GM23338 (cell line): ENCODE data around the gene TATDN3. TPM values are rescaled to one million over a fixed set of nuclear protein-coding genes. Genes with fewer than 3 reads are reported as not detected.

ENCODE experiments used
- ATAC-seq: fragments of 200-7000 bp; cut with Tn5 transposase; 3 replicates; pipeline ENCODE4 v1.9.1; 2020
- DNase-seq: peaks from one replicate; pipeline ENCODE4 v3.0.0-alpha.2; 2015; ENCODE audit warnings: low spot score
- H2AFZ ChIP-seq: fragments of 200-600 bp; sonication (generic); 2 replicates; pipeline ENCODE4 v1.8.0; 2016; ENCODE audit warnings: antibody characterized with exemption, mild to moderate bottlenecking, moderate library complexity
- H3F3A ChIP-seq: fragments of 200-600 bp; sonication (generic); replicated peaks from 2 replicates; pipeline ENCODE4 v1.8.0; 2017; ENCODE audit warnings: antibody characterized with exemption, mixed run types, low read depth
- H3K27ac ChIP-seq: fragments of 200-600 bp; sonication (generic); 2 replicates; pipeline ENCODE4 v1.6.1; 2016; ENCODE audit warnings: low read depth
- H3K27me3 ChIP-seq: fragments of 200-600 bp; sonication (generic); 2 replicates; pipeline ENCODE4 v1.8.0; 2016; ENCODE audit warnings: mild to moderate bottlenecking, mixed run types, moderate library complexity; ENCODE audit not compliant: insufficient read depth
- H3K36me3 ChIP-seq: fragments of 200-600 bp; sonication (generic); 2 replicates; pipeline ENCODE4 v1.8.0; 2016; ENCODE audit warnings: mild to moderate bottlenecking; ENCODE audit not compliant: insufficient read depth
- H3K4me1 ChIP-seq: fragments of 200-600 bp; sonication (generic); 2 replicates; pipeline ENCODE4 v1.8.0; 2016; ENCODE audit warnings: mild to moderate bottlenecking, moderate library complexity; ENCODE audit not compliant: insufficient read depth
- H3K4me2 ChIP-seq: fragments of 200-600 bp; sonication (generic); 2 replicates; pipeline ENCODE4 v1.7.1; 2017; ENCODE audit warnings: mixed run types
- H3K4me3 ChIP-seq: fragments of 200-600 bp; sonication (generic); 2 replicates; pipeline ENCODE4 v1.6.1; 2016; ENCODE audit warnings: mixed run types
- H3K79me2 ChIP-seq: fragments of 200-600 bp; sonication (generic); replicated peaks from 2 replicates; pipeline ENCODE4 v1.8.0; 2017; ENCODE audit warnings: mild to moderate bottlenecking; ENCODE audit not compliant: insufficient read depth
- H3K9me2 ChIP-seq: fragments of 200-600 bp; sonication (generic); 2 replicates; pipeline ENCODE4 v1.8.0; 2017; ENCODE audit not compliant: insufficient read depth
- H4K20me1 ChIP-seq: fragments of 200-600 bp; sonication (generic); replicated peaks from 2 replicates; pipeline ENCODE4 v1.8.0; 2017; ENCODE audit warnings: mild to moderate bottlenecking; ENCODE audit not compliant: insufficient read depth
- H3K27ac Mint-ChIP-seq: 2 replicates; pipeline ENCODE4 v1.8.0; 2020; ENCODE audit warnings: inconsistent platforms, mild to moderate bottlenecking, moderate library complexity, mixed read lengths
- H3K27me3 Mint-ChIP-seq: 3 replicates; pipeline ENCODE4 v1.8.0; 2022; ENCODE audit warnings: low read depth, mild to moderate bottlenecking, moderate library complexity, mixed read lengths, inconsistent platforms; ENCODE audit not compliant: insufficient read depth, poor library complexity
- H3K36me3 Mint-ChIP-seq: 3 replicates; pipeline ENCODE4 v1.8.0; 2021; ENCODE audit warnings: low read depth, mild to moderate bottlenecking, inconsistent platforms, moderate library complexity, mixed read lengths
- H3K4me1 Mint-ChIP-seq: 3 replicates; pipeline ENCODE4 v1.8.0; 2020; ENCODE audit warnings: mild to moderate bottlenecking, inconsistent platforms, mixed read lengths
- H3K4me3 Mint-ChIP-seq: 3 replicates; pipeline ENCODE4 v1.8.0; 2021; ENCODE audit warnings: moderate library complexity, mild to moderate bottlenecking, inconsistent platforms, mixed read lengths
- H3K9me3 Mint-ChIP-seq: 3 replicates; pipeline ENCODE4 v1.8.0; 2020; ENCODE audit warnings: moderate library complexity, mild to moderate bottlenecking, inconsistent platforms, mixed read lengths
- CTCF ChIP-seq, 2 experiments: fragments of 200-600 bp in 1 of 2; sonication (generic) in 1 of 2; conservative IDR thresholded peaks; 2 replicates each; pipeline versions ENCODE4 v1.5.1 to v1.6.1; 2016 to 2017; ENCODE audit warnings: antibody characterized with exemption in 2 of 2, low read depth in 2 of 2, mild to moderate bottlenecking in 2 of 2, moderate library complexity in 1 of 2
- ETS1 ChIP-seq: IDR thresholded peaks from 2 replicates; pipeline ENCODE4 v1.6.1; 2016; ENCODE audit warnings: antibody characterized with exemption
- EZH2 ChIP-seq: fragments of 200-600 bp; sonication (generic); IDR thresholded peaks from one replicate; pipeline ENCODE4 v1.8.0; 2017; ENCODE audit warnings: antibody characterized with exemption, mild to moderate bottlenecking, low read depth; ENCODE audit not compliant: unreplicated experiment
- JUNB ChIP-seq: IDR thresholded peaks from one replicate; pipeline ENCODE4 v1.6.1; 2016; ENCODE audit warnings: antibody characterized with exemption; ENCODE audit not compliant: unreplicated experiment
- POLR2AphosphoS5 ChIP-seq: IDR thresholded peaks from 2 replicates; pipeline ENCODE4 v1.6.1; 2016; ENCODE audit warnings: antibody characterized with exemption, low read depth
- STAT1 ChIP-seq: IDR thresholded peaks from one replicate; pipeline ENCODE4 v1.6.1; 2016; ENCODE audit warnings: antibody characterized with exemption; ENCODE audit not compliant: unreplicated experiment
- ZNF114 ChIP-seq: fragments of 250-450 bp; sonication (Bioruptor Pico); IDR thresholded peaks from 2 replicates; pipeline ENCODE4 v1.5.0; 2020; ENCODE audit warnings: mild to moderate bottlenecking, moderate library complexity
- ZNF462 ChIP-seq: fragments of 250-450 bp; sonication (Bioruptor Pico); IDR thresholded peaks from 2 replicates; pipeline ENCODE4 v1.5.0; 2020; ENCODE audit warnings: mild to moderate bottlenecking, moderate library complexity
- polyA plus RNA-seq: library from polyadenylated mRNA; unstranded; fragments of >200 nt; fragmentation: Nextera tagmentation; extraction: Ambion mirVana; gene quantifications from 2 replicates; pipeline ENCODE4 v1.2.1, GENCODE V29; 2016
- total RNA-seq: library from RNA; depleted of rRNA; stranded (reverse); fragments of >200 nt; shearing (Covaris generic); gene quantifications from 2 replicates; pipeline ENCODE4 v1.2.3, GENCODE V29; 2014

Gene TATDN3
- total and polyA plus RNA-seq, 2 experiments from 2014 or later = 10.9 to 24.2 TPM

- no peaks in the 10 kb centered on the region for H3K27me3 ChIP-seq
- peaks cover 46% of the 10 kb centered on the region for H3K4me1 ChIP-seq
- H3K4me1 Mint-ChIP-seq = peaks cover 39% of the 10 kb centered on the region
- DNase-seq (peak; percentile 89), ATAC-seq (peak; percentile 69)
- no peaks in the 10 kb centered on the region for H3K9me2 ChIP-seq
- peak overlapping the region; percentile 77 for H3K27ac ChIP-seq
- H3K9me3 Mint-ChIP-seq = no peaks in the 10 kb centered on the region
- no peaks in the 10 kb centered on the region for H3K27me3 Mint-ChIP-seq
- H3K4me3 Mint-ChIP-seq = no peak overlapping the region
- H3K36me3 Mint-ChIP-seq = peaks cover 15% of the 10 kb centered on the region; the same call in 2 of the 3 replicates
- 0 out of 2 replicates have a peak, but pooled peaks cover 3% of the 10 kb centered on the region for H3F3A ChIP-seq
- H3K4me2 ChIP-seq = 0 out of 2 replicates have a peak overlapping the region, but pooled peaks have one; percentile 3
- H3K79me2 ChIP-seq = peaks cover 36% of the 10 kb centered on the region
- peak; percentile 79 to 97 for TF ChIP-seq CTCF (conservative IDR thresholded peaks at IDR 0.05; ENCODE audit: low read depth in 2 of 2)
- no peak for TF ChIP-seq POLR2AphosphoS5
- H4K20me1 ChIP-seq = peaks cover 6% of the 10 kb centered on the region
- H3K27ac Mint-ChIP-seq = peak overlapping the region; percentile 53
- no peaks in the 10 kb centered on the region for H3K36me3 ChIP-seq
- no peak overlapping the region for H2AFZ ChIP-seq
- H3K4me3 ChIP-seq = no peak overlapping the region
Measured at GRCh38 chr1:212749821-212750535, 41.7 kb upstream of the TATDN3 start.

GRCh38 chr1:212752252-212752933 lies 39.3 kb upstream of the TATDN3 start:
- H3K27ac ChIP-seq = no peak overlapping the region
- no peaks in the 10 kb centered on the region; the same call in 1 of the 2 replicates for H3K36me3 ChIP-seq
- H3K4me1 ChIP-seq = peaks cover 47% of the 10 kb centered on the region
- Mint-ChIP-seq H3K9me3 (no peaks in the 10 kb centered on the region), H3K36me3 (0 out of 3 replicates have a peak, but pooled peaks cover 1% of the 10 kb centered on the region), H3K4me1 (peaks cover 41% of the 10 kb centered on the region), H3K4me3 (no peak overlapping the region), H3K27ac (no peak overlapping the region), H3K27me3 (no peaks in the 10 kb centered on the region)
- DNase-seq = no peak
- H3K9me2 ChIP-seq = no peaks in the 10 kb centered on the region
- no peak overlapping the region for H2AFZ ChIP-seq
- ATAC-seq = no peak
- 0 out of 2 replicates have a peak, but pooled peaks cover 3% of the 10 kb centered on the region for H3F3A ChIP-seq
- no peak overlapping the region for H3K4me2 ChIP-seq
- no peaks in the 10 kb centered on the region for H3K27me3 ChIP-seq
- H4K20me1 ChIP-seq = peaks cover 8% of the 10 kb centered on the region
- peaks cover 45% of the 10 kb centered on the region for H3K79me2 ChIP-seq
- no peak overlapping the region for H3K4me3 ChIP-seq
- TF ChIP-seq EZH2 (no peak), ZNF462 (CRISPR knock-in tag) (no peak), STAT1 (no peak), ETS1 (no peak), ZNF114 (CRISPR knock-in tag) (no peak), CTCF (conservative IDR thresholded peaks at IDR 0.05; ENCODE audit: low read depth in 2 of 2) (no peak), JUNB (no peak)
